ENCODE results near the gene TSPAN2. TPM values are rescaled to one million over a fixed set of nuclear protein-coding genes. Genes with fewer than 3 reads are reported as not detected.

Gene TSPAN2
- polyA plus RNA-seq, 1 of the 3 experiments (the other 2 are of a cell fraction), result 0.23 TPM

- Histone ChIP-seq H3K36me3 (replicated peaks in 1 of 2; ENCODE audit: control insufficient read depth in 1 of 2, insufficient read depth in 2 of 2, low read length in 1 of 2) (no peaks in the 10 kb centered on the region), H4K20me1 (ENCODE audit: insufficient read depth) (no peaks in the 10 kb centered on the region), H3K27me3 (ENCODE audit: insufficient read depth) (no peaks in the 10 kb centered on the region), H3K9me2 (no peaks in the 10 kb centered on the region), H3K4me2 (no peak overlapping the region), H3K9me3 (no peaks in the 10 kb centered on the region), H3K4me1 (ENCODE audit: control insufficient read depth in 1 of 2, insufficient read depth in 2 of 2, low read depth in 1 of 2, low read length in 1 of 2) (peaks cover 0 to 10% of the 10 kb centered on the region in 2 experiments; a peak in 2 of 4 replicates), H3K4me3 (ENCODE audit: low read depth in 2 of 2, low read length in 1 of 2) (no peak overlapping the region), H2AFZ (ENCODE audit: low read depth) (no peak overlapping the region), H3K9ac (no peak overlapping the region), H3F3A (replicated peaks; ENCODE audit: insufficient read depth) (no peaks in the 10 kb centered on the region), H3K27ac (ENCODE audit: low read depth in 2 of 2, low read length in 1 of 2) (no peak overlapping the region), H3K79me2 (ENCODE audit: insufficient read depth) (no peaks in the 10 kb centered on the region)
- ChIA-PET POLR2A (no interaction called here), CTCF (interaction anchor here (1.9 to 3.8 kb wide), 2 partner anchors 26 to 30 kb away, joined by 5 to 15 read pairs; no protein-coding TSS in a partner anchor)
- WGBS (ENCODE audit: low lambda C conversion rate), result 77% methylated on average over 6 of the region's 6 CpGs
- no peak for DNase-seq
- TF ChIP-seq REST (IDR thresholded peaks at IDR 0.05; ENCODE audit: low read depth, low read length) (no peak), PBX3 (IDR thresholded peaks at IDR 0.05) (no peak), NRF1 (IDR thresholded peaks at IDR 0.05; ENCODE audit: low read depth, low read length) (no peak), MAX (IDR thresholded peaks at IDR 0.05; ENCODE audit: low read depth) (no peak), MXI1 (IDR thresholded peaks at IDR 0.05; ENCODE audit: low read depth, low read length) (no peak), SMC3 (IDR thresholded peaks at IDR 0.05; ENCODE audit: low read depth, low read length) (no peak), GATA2 (CRISPR knock-in tag; IDR thresholded peaks at IDR 0.05) (no peak), EP300 (IDR thresholded peaks at IDR 0.05; ENCODE audit: borderline replicate concordance in 1 of 2, low read depth in 1 of 2, low read length in 1 of 2) (no peak), RFX5 (IDR thresholded peaks at IDR 0.05; ENCODE audit: low read length) (no peak), GABPA (IDR thresholded peaks at IDR 0.05; ENCODE audit: low read depth) (no peak), NFIC (IDR thresholded peaks at IDR 0.05; ENCODE audit: borderline replicate concordance) (no peak), FOXM1 (IDR thresholded peaks at IDR 0.05; ENCODE audit: low read depth) (no peak), SIN3A (IDR thresholded peaks at IDR 0.05; ENCODE audit: borderline replicate concordance, low read depth, low read length) (no peak), IRF3 (IDR thresholded peaks at IDR 0.05; ENCODE audit: low read depth, low read length) (no peak), FOXJ3 (CRISPR knock-in tag; IDR thresholded peaks at IDR 0.05) (no peak), POLR2AphosphoS5 (IDR thresholded peaks at IDR 0.05; ENCODE audit: low read depth, low read length) (no peak), YY1 (IDR thresholded peaks at IDR 0.05; ENCODE audit: low read depth) (no peak), FOSL2 (IDR thresholded peaks at IDR 0.05; ENCODE audit: borderline replicate concordance, low read depth) (no peak), TAF1 (IDR thresholded peaks at IDR 0.05; ENCODE audit: borderline replicate concordance, low read depth, low read length) (no peak), RCOR1 (IDR thresholded peaks at IDR 0.05; ENCODE audit: low read length) (no peak)
Measured at GRCh38 chr1:115082949-115083348, 6.4 kb downstream of the TSPAN2 start.
